Measurements from ENCODE around the gene ACP3.
"Not testable (repeated sequence)": the region's sequence is repeated elsewhere in the genome, so short reads cannot be mapped to it uniquely, and the experiment has no call there.

ACP3 gene

GRCh38 chr3:132360717-132361116 is 43.5 kb downstream of the ACP3 start:
- no peak for DNase-seq (ENCODE audit: low read depth in 3 of 3)

- no peak for DNase-seq (ENCODE audit: low read depth in 3 of 3)
Measured at GRCh38 chr3:132362329-132362728, 45.1 kb downstream of the ACP3 start.

- no peak for DNase-seq (ENCODE audit: low read depth in 3 of 3)
Measured at GRCh38 chr3:132368515-132368914, 51.3 kb downstream of the ACP3 start.

- no peak for DNase-seq (ENCODE audit: low read depth in 3 of 3)
Measured at GRCh38 chr3:132368962-132369361, 51.8 kb downstream of the ACP3 start.

GRCh38 chr3:132376945-132377354 is 59.7 kb downstream of the ACP3 start:
- not testable (repeated sequence) for DNase-seq (ENCODE audit: low read depth in 3 of 3)

GRCh38 chr3:132378048-132378762 is 61.0 kb downstream of the ACP3 start:
- DNase-seq (ENCODE audit: low read depth in 3 of 3) = no peak

- no peak for DNase-seq (ENCODE audit: low read depth in 3 of 3)
Measured at GRCh38 chr3:132378846-132379245, 61.6 kb downstream of the ACP3 start.

GRCh38 chr3:132380920-132381319 is 63.7 kb downstream of the ACP3 start:
- DNase-seq (ENCODE audit: low read depth in 3 of 3) = no peak

GRCh38 chr3:132381348-132381944 is 64.2 kb downstream of the ACP3 start:
- DNase-seq (ENCODE audit: low read depth in 3 of 3) = no peak

GRCh38 chr3:132382267-132382666 is 65.1 kb downstream of the ACP3 start:
- no peak for DNase-seq (ENCODE audit: low read depth in 3 of 3)

- no peak for DNase-seq (ENCODE audit: low read depth in 3 of 3)
Measured at GRCh38 chr3:132382688-132383194, 65.5 kb downstream of the ACP3 start.

- no peak for DNase-seq (ENCODE audit: low read depth in 3 of 3)
Measured at GRCh38 chr3:132386259-132386658, 69.1 kb downstream of the ACP3 start.

- not testable (repeated sequence) for DNase-seq (ENCODE audit: low read depth in 3 of 3)
Measured at GRCh38 chr3:132392675-132393074, 75.5 kb downstream of the ACP3 start.

- no peak for DNase-seq (ENCODE audit: low read depth in 3 of 3)
Measured at GRCh38 chr3:132394320-132394719, 77.1 kb downstream of the ACP3 start.

GRCh38 chr3:132395126-132395525 is 77.9 kb downstream of the ACP3 start:
- DNase-seq (ENCODE audit: low read depth in 3 of 3) = no peak

GRCh38 chr3:132396255-132396654 is 79.0 kb downstream of the ACP3 start:
- DNase-seq (ENCODE audit: low read depth in 3 of 3) = no peak

GRCh38 chr3:132396776-132397175 is 79.6 kb downstream of the ACP3 start:
- DNase-seq (ENCODE audit: low read depth in 3 of 3) = not testable (repeated sequence)

- DNase-seq (ENCODE audit: low read depth in 3 of 3) = no peak
Measured at GRCh38 chr3:132399054-132399929, 82.1 kb downstream of the ACP3 start.

GRCh38 chr3:132401255-132401654 is 84.0 kb downstream of the ACP3 start:
- DNase-seq (ENCODE audit: low read depth in 3 of 3) = no peak

- DNase-seq (ENCODE audit: low read depth in 3 of 3) = no peak
Measured at GRCh38 chr3:132404276-132404675, 87.1 kb downstream of the ACP3 start.

- DNase-seq (ENCODE audit: low read depth in 3 of 3) = no peak
Measured at GRCh38 chr3:132405188-132405587, 88.0 kb downstream of the ACP3 start.

- no peak for DNase-seq (ENCODE audit: low read depth in 3 of 3)
Measured at GRCh38 chr3:132405609-132406299, 88.5 kb downstream of the ACP3 start.
